K562 (cell line): ENCODE measurements around the gene PSMB7. TPM values are rescaled to one million over a fixed set of nuclear protein-coding genes. Genes with fewer than 3 reads are reported as not detected.

Experiments used
- ATAC-seq: fragments of 200-7000 bp; cut with Tn5 transposase; 3 replicates; pipeline ENCODE4 v1.9.1; 2020; ENCODE audit warnings: moderate library complexity
- BruUV-seq: library from RNA; stranded (reverse); fragments of 400-500 nt; replicated peaks from 2 replicates; lab custom pipeline; 2021; lab: Mats Ljungman, UMichigan
- CTCF ChIA-PET: fragments of 300-600 bp; formaldehyde crosslinking; extraction: SDS; loops from one replicate; lab custom pipeline; 2021; ENCODE audit warnings: low intra/inter-chr PET ratio; lab: Yijun Ruan, JAX
- POLR2A ChIA-PET: fragments of 300-600, 350-650 bp; sonication (Branson Sonifier 250); formaldehyde crosslinking; extraction: SDS; loops from one replicate; lab custom pipeline; 2021; ENCODE audit warnings: antibody characterized with exemption, inconsistent platforms; lab: Yijun Ruan, JAX
- DNase-seq, 4 experiments: peaks; one replicate each; pipeline versions ENCODE4 v3.0.0 to v3.0.0-alpha.2; 2011 to 2018; ENCODE audit warnings: low spot score in 3 of 4, mixed read lengths in 3 of 4; ENCODE audit errors: extremely low read depth in 1 of 4
- FAIRE-seq: peaks from 2 replicates; lab custom pipeline; 2011; peaks lifted over from hg19 to GRCh38; lab: Jason Lieb, UNC
- H2AFZ ChIP-seq: 2 replicates; pipeline ENCODE4 v1.6.0; 2011; ENCODE audit warnings: low read depth, low read length, control low read depth, inconsistent platforms
- H3K27ac ChIP-seq: fragments of 200-600 bp; 3 replicates; pipeline ENCODE4 v1.8.0; 2011; ENCODE audit warnings: low read depth, mild to moderate bottlenecking, control low read depth, inconsistent platforms, low read length, moderate library complexity, mixed read lengths; ENCODE audit errors: extremely low read depth
- H3K27me3 ChIP-seq, 2 experiments: fragments of 300-600 bp in 1 of 2; 2 replicates in 1 of 2; 3 replicates in 1 of 2; pipeline versions ENCODE4 v1.6.0 to v1.8.0; 2011; ENCODE audit warnings: inconsistent platforms in 2 of 2, low read length in 2 of 2, mild to moderate bottlenecking in 1 of 2, mixed read lengths in 1 of 2, moderate library complexity in 1 of 2; ENCODE audit not compliant: control insufficient read depth in 2 of 2, insufficient read depth in 2 of 2
- H3K36me3 ChIP-seq: fragments of 300-600 bp; 3 replicates; pipeline ENCODE4 v1.8.0; 2011; ENCODE audit warnings: mild to moderate bottlenecking, low read length, inconsistent platforms; ENCODE audit not compliant: control insufficient read depth, insufficient read depth
- H3K4me1 ChIP-seq, 2 experiments: fragments of 200-600 bp in 1 of 2; replicated peaks in 1 of 2; 2 replicates in 1 of 2; 3 replicates in 1 of 2; pipeline versions ENCODE4 v1.5.1 to v1.8.0; 2011; ENCODE audit warnings: inconsistent platforms in 2 of 2, low read length in 2 of 2, mild to moderate bottlenecking in 1 of 2, mixed read lengths in 1 of 2, moderate library complexity in 1 of 2; ENCODE audit not compliant: control insufficient read depth in 2 of 2, insufficient read depth in 2 of 2
- H3K4me2 ChIP-seq: 2 replicates; pipeline ENCODE4 v1.6.1; 2011; ENCODE audit warnings: low read length, control low read depth, inconsistent platforms, mixed read lengths; ENCODE audit not compliant: insufficient read depth
- H3K4me3 ChIP-seq: fragments of 200-600 bp; sonication (generic), shearing (Covaris generic); 2 replicates; pipeline ENCODE4 v1.5.1; 2016; ENCODE audit warnings: control low read depth, inconsistent platforms
- H3K79me2 ChIP-seq: fragments of 200-600 bp; 3 replicates; pipeline ENCODE4 v1.8.0; 2011; ENCODE audit warnings: low read length, inconsistent platforms; ENCODE audit not compliant: control insufficient read depth, insufficient read depth
- H3K9ac ChIP-seq, 2 experiments: 2 replicates each; pipeline versions ENCODE4 v1.6.0 to v1.6.1; 2011; ENCODE audit warnings: low read depth in 2 of 2, low read length in 2 of 2, control low read depth in 1 of 2, inconsistent platforms in 1 of 2, mild to moderate bottlenecking in 1 of 2, mixed read lengths in 1 of 2; ENCODE audit not compliant: insufficient read depth in 1 of 2
- H3K9me1 ChIP-seq: one replicate; pipeline ENCODE4 v1.6.0; 2011; ENCODE audit warnings: inconsistent platforms, mild to moderate bottlenecking, low read length, moderate library complexity; ENCODE audit not compliant: control insufficient read depth, insufficient read depth
- H3K9me3 ChIP-seq: replicated peaks from 2 replicates; pipeline ENCODE4 v1.5.1; 2011; ENCODE audit warnings: low read depth, low read length, inconsistent platforms; ENCODE audit not compliant: control insufficient read depth, insufficient read depth
- H4K20me1 ChIP-seq: replicated peaks from 2 replicates; pipeline ENCODE4 v1.6.1; 2011; ENCODE audit warnings: low read length, inconsistent platforms, mixed read lengths; ENCODE audit not compliant: control insufficient read depth, insufficient read depth
- ATF2 ChIP-seq: sonication (generic); formaldehyde crosslinking; IDR thresholded peaks from 2 replicates; pipeline ENCODE4 v1.8.1; 2022; ENCODE audit warnings: missing genetic modification reagents
- EWSR1 ChIP-seq: fragments of 450-650 bp; IDR thresholded peaks from 2 replicates; pipeline ENCODE4 v1.6.1; 2018; ENCODE audit warnings: borderline replicate concordance, mild to moderate bottlenecking, low read depth, moderate library complexity; ENCODE audit not compliant: partially characterized antibody
- POLR2A ChIP-seq: fragments of 450-650 bp; conservative IDR thresholded peaks from 2 replicates; pipeline ENCODE4 v1.6.1; 2016
- PYGO2 ChIP-seq: fragments of 450-650 bp; IDR thresholded peaks from 2 replicates; pipeline ENCODE4 v1.6.1; 2016; ENCODE audit warnings: mild to moderate bottlenecking, missing genetic modification characterization, moderate library complexity, missing compliant biosample characterization
- WGBS: fragments of 100-300 bp; shearing (Covaris generic); methylation state at CpG from one replicate; pipeline ENCODE4 v1.1.6; 2016; ENCODE audit warnings: low coverage, mixed read lengths; ENCODE audit not compliant: insufficient coverage; ENCODE audit errors: missing lambda C conversion rate; 5-methylcytosine and 5-hydroxymethylcytosine counted together
- in situ Hi-C: fragments of 300-500 bp; cut with MboI; formaldehyde crosslinking; loops from 4 replicates; pipeline ENCODE4 v1.15.0; 2018; ENCODE audit warnings: inconsistent platforms, mixed read lengths
- intact Hi-C: fragments of 100-400 bp; cut with micrococcal nuclease; formaldehyde crosslinking; loops from 2 replicates; pipeline ENCODE4 v1.14.2; 2022
- polyA plus RNA-seq, 8 experiments: library from polyadenylated mRNA; depleted of rRNA in 4 of 8; stranded (reverse) in 5 of 8; unstranded in 3 of 8; fragments of >200 nt; fragmentation: Nextera tagmentation in 2 of 8; fragmentation: Illumina TruSeq in 1 of 8; extraction: Ambion mirVana in 2 of 8; extraction: Trizol in 1 of 8; gene quantifications; 2 replicates each; pipeline versions ENCODE4 v1.2.1 to v1.2.3, GENCODE V29; 2011 to 2014; ENCODE audit warnings: inconsistent platforms in 1 of 8, missing spikeins in 1 of 8
- total RNA-seq, 7 experiments: library from RNA; depleted of rRNA in 6 of 7; stranded (reverse); fragments of >200 nt in 6 of 7; fragmentation: Illumina TruSeq in 2 of 7; extraction: Trizol in 2 of 7; gene quantifications; 2 replicates each; pipeline versions ENCODE4 v1.2.1 to v1.2.3, GENCODE V29; 2011 to 2021; ENCODE audit warnings: low replicate concordance in 1 of 7
- TF ChIP-seq, protein P1 (sequence below): conservative IDR thresholded peaks from 2 replicates; pipeline ENCODE4 v1.6.1; 2011; ENCODE audit warnings: low read depth, mild to moderate bottlenecking, low read length; ENCODE audit not compliant: control insufficient read depth

PSMB7 gene
- total and polyA plus RNA-seq, 9 of the 15 experiments (the other 6 are each of a cell fraction or from before 2014, with no cell fraction given), result 321 to 978 (median 407) TPM

DNA sequence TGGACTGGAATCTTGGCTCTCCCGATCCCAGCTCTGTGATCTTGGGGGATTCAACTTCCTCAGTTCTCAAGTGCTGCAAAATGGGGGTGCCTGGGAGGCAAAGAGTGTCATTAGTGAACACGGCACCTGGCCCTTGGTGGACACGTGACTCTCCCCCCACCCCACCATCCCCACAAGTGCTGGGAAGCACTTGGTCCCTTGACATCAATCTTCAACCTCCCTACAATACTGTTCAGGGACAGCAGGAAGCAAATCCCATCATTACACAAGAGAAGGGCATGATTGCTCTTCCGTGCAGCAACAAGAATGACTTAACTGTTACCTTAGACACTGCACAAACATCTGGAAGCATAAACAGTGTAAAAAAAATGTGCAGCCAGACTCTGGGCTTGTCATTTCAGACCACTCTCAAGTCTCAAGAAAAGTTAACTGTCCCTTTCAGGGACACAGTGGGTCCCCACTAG, 61.4 kb downstream of the PSMB7 start (continued):
- TF ChIP-seq ATF2 (CRISPR knock-in tag) (no peak), PYGO2 (no peak)
- TF ChIP-seq, protein P1, sequence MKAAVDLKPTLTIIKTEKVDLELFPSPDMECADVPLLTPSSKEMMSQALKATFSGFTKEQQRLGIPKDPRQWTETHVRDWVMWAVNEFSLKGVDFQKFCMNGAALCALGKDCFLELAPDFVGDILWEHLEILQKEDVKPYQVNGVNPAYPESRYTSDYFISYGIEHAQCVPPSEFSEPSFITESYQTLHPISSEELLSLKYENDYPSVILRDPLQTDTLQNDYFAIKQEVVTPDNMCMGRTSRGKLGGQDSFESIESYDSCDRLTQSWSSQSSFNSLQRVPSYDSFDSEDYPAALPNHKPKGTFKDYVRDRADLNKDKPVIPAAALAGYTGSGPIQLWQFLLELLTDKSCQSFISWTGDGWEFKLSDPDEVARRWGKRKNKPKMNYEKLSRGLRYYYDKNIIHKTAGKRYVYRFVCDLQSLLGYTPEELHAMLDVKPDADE, result no peak
- TF ChIP-seq, all 486 proteins: peak for 0

GRCh38 chr9:124353166-124353768, 62.0 kb downstream of the PSMB7 start:
- FAIRE-seq, result no peak
- BruUV-seq, result no TSS peak

More at GRCh38 chr9:124353166-124353768, 62.0 kb downstream of the PSMB7 start:
- in situ Hi-C loops (no loop called here), intact Hi-C loops (no loop called here)
- peaks cover 3% of the 10 kb centered on the region for H3K9me1 ChIP-seq
- POLR2A ChIA-PET, result interaction anchor here (1.2 kb wide), 1 partner anchor 25 kb away, joined by 4 read pairs; no protein-coding TSS in a partner anchor
- DNase-seq (no peak), ATAC-seq (no peak)
- H3K4me2 ChIP-seq, result no peak overlapping the region
- H3K27me3 ChIP-seq, result no peaks in the 10 kb centered on the region
- peaks cover 0 to 9% of the 10 kb centered on the region in 2 experiments; a peak in 2 of 5 replicates for H3K4me1 ChIP-seq
- CTCF ChIA-PET, result no interaction called here
- peaks cover 10% of the 10 kb centered on the region for H4K20me1 ChIP-seq
- H3K4me3 ChIP-seq, result no peak overlapping the region
- H3K79me2 ChIP-seq, result peaks cover 13% of the 10 kb centered on the region
- no peak overlapping the region for H2AFZ ChIP-seq
- no peak overlapping the region for H3K9ac ChIP-seq
- H3K9me3 ChIP-seq, result no peaks in the 10 kb centered on the region
- TF ChIP-seq EWSR1 (no peak), POLR2A (0 out of 2 replicates have a peak, but pooled peaks have one; percentile 7)
- H3K27ac ChIP-seq, result no peak overlapping the region
- WGBS, result 98% methylated on average over 7 of the region's 7 CpGs
- H3K36me3 ChIP-seq, result peaks cover 94% of the 10 kb centered on the region
